HCT116 (cell line): Measurements from ENCODE around the gene HDLBP. TPM values are rescaled to one million over a fixed set of nuclear protein-coding genes. Genes with fewer than 3 reads are reported as not detected.

Source experiments
- ATAC-seq: fragments of 200-7000 bp; cut with Tn5 transposase; 2 replicates; pipeline ENCODE4 v1.9.1; 2020; ENCODE audit warnings: mild to moderate bottlenecking, moderate library complexity
- BruUV-seq: library from RNA; stranded (reverse); fragments of 400-500 nt; replicated peaks from 2 replicates; lab custom pipeline; 2021; lab: Mats Ljungman, UMichigan
- CTCF ChIA-PET: fragments of 300-600 bp; sonication (Branson Sonifier 250); formaldehyde crosslinking; loops from one replicate; lab custom pipeline; 2021; ENCODE audit warnings: antibody characterized with exemption; lab: Charles Lee
- POLR2A ChIA-PET: fragments of 300-600, 350-600 bp; sonication (Branson Sonifier 250); formaldehyde crosslinking; loops from one replicate; lab custom pipeline; 2021; ENCODE audit warnings: antibody characterized with exemption; lab: Charles Lee
- RAD21 ChIA-PET, 2 experiments: fragments of 300-600 bp; sonication (Branson Sonifier 250); formaldehyde crosslinking; loops; one replicate each; lab custom pipeline; 2023; ENCODE audit warnings: low total read pairs in 2 of 2; ENCODE audit not compliant: uncharacterized antibody in 2 of 2, unreplicated experiment in 2 of 2, low non-redundant PET in 1 of 2; lab: Charles Lee
- DNase-seq: peaks from one replicate; pipeline ENCODE4 v3.0.0-alpha.2; 2010; ENCODE audit warnings: low read depth, low spot score
- H2AFZ ChIP-seq: fragments of 200-600 bp; shearing (Covaris generic), sonication (generic); 2 replicates; pipeline ENCODE4 v1.6.1; 2017; ENCODE audit warnings: low read depth, mixed run types, mixed read lengths, antibody characterized with exemption, low read length; ENCODE audit not compliant: poor library complexity, severe bottlenecking
- H3K27ac ChIP-seq: 2 replicates; pipeline ENCODE4 v1.5.1; 2012; ENCODE audit warnings: low read depth, low read length
- H3K27me3 ChIP-seq: fragments of 200-600 bp; sonication (generic); 2 replicates; pipeline ENCODE4 v1.6.1; 2016; ENCODE audit warnings: mixed run types, low read length, mixed read lengths; ENCODE audit not compliant: insufficient read depth
- H3K36me3 ChIP-seq, 2 experiments: fragments of 200-500 bp in 1 of 2; fragments of 200-600 bp in 1 of 2; sonication (Bioruptor generic) in 1 of 2; sonication (generic) in 1 of 2; 2 replicates each; pipeline versions ENCODE4 v1.5.1 to v1.6.1; 2014 to 2016; ENCODE audit warnings: low read length in 2 of 2, inconsistent platforms in 1 of 2, mixed read lengths in 1 of 2, mixed run types in 1 of 2; ENCODE audit not compliant: insufficient read depth in 2 of 2, control insufficient read depth in 1 of 2
- H3K4me1 ChIP-seq, 2 experiments: fragments of 200-600 bp in 1 of 2; sonication (generic) in 1 of 2; 2 replicates each; pipeline versions ENCODE4 v1.5.1 to v1.6.1; 2012 to 2017; ENCODE audit warnings: low read length in 2 of 2, inconsistent platforms in 1 of 2, mild to moderate bottlenecking in 1 of 2, mixed read lengths in 1 of 2, mixed run types in 1 of 2, moderate library complexity in 1 of 2; ENCODE audit not compliant: insufficient read depth in 2 of 2, control insufficient read depth in 1 of 2
- H3K4me2 ChIP-seq: fragments of 200-600 bp; sonication (generic); 2 replicates; pipeline ENCODE4 v1.6.1; 2017; ENCODE audit warnings: mixed run types, low read length, mixed read lengths
- H3K4me3 ChIP-seq, 2 experiments: fragments of 200-600 bp in 1 of 2; sonication (generic) in 1 of 2; replicated peaks in 1 of 2; 2 replicates each; pipeline ENCODE4 v1.5.1; 2011 to 2016; ENCODE audit warnings: low read length in 2 of 2, control low read depth in 1 of 2, low read depth in 1 of 2, mild to moderate bottlenecking in 1 of 2, mixed read lengths in 1 of 2, mixed run types in 1 of 2
- H3K79me2 ChIP-seq: fragments of 200-600 bp; sonication (generic); 2 replicates; pipeline ENCODE4 v1.6.1; 2017; ENCODE audit warnings: mild to moderate bottlenecking, mixed run types, low read length, moderate library complexity, mixed read lengths; ENCODE audit not compliant: insufficient read depth
- H3K9ac ChIP-seq: fragments of 200-600 bp; sonication (generic); 2 replicates; pipeline ENCODE4 v1.6.1; 2016; ENCODE audit warnings: low read length, mixed read lengths
- H3K9me2 ChIP-seq: fragments of 200-600 bp; sonication (generic), shearing (Covaris generic); 2 replicates; pipeline ENCODE4 v1.6.1; 2017; ENCODE audit warnings: mixed run types, mild to moderate bottlenecking, moderate library complexity; ENCODE audit not compliant: insufficient read depth
- H3K9me3 ChIP-seq, 2 experiments: fragments of 200-500 bp in 1 of 2; fragments of 200-600 bp in 1 of 2; sonication (Bioruptor generic) in 1 of 2; sonication (generic) in 1 of 2; 2 replicates each; pipeline ENCODE4 v1.6.1; 2014 to 2017; ENCODE audit warnings: low read length in 2 of 2, mixed read lengths in 2 of 2, inconsistent platforms in 1 of 2, low read depth in 1 of 2, mild to moderate bottlenecking in 1 of 2, mixed run types in 1 of 2, moderate library complexity in 1 of 2; ENCODE audit not compliant: control insufficient read depth in 1 of 2, insufficient read depth in 1 of 2
- H4K20me1 ChIP-seq: fragments of 200-600 bp; sonication (generic), shearing (Covaris generic); 2 replicates; pipeline ENCODE4 v1.6.1; 2017; ENCODE audit warnings: mixed run types, mild to moderate bottlenecking, moderate library complexity; ENCODE audit not compliant: insufficient read depth
- CEBPB ChIP-seq: IDR thresholded peaks from 2 replicates; pipeline ENCODE4 v1.6.1; 2012; ENCODE audit warnings: low read depth
- CTCF ChIP-seq, 3 experiments: fragments of 200-600 bp in 1 of 3; sonication (generic) in 1 of 3; IDR thresholded peaks in 2 of 3; conservative IDR thresholded peaks in 1 of 3; 2 replicates each; pipeline ENCODE4 v1.5.1; 2012 to 2017; ENCODE audit warnings: low read depth in 2 of 3, low read length in 2 of 3, antibody characterized with exemption in 1 of 3, borderline replicate concordance in 1 of 3, control low read depth in 1 of 3, mild to moderate bottlenecking in 1 of 3, mixed read lengths in 1 of 3, mixed run types in 1 of 3, moderate library complexity in 1 of 3; ENCODE audit not compliant: insufficient read depth in 1 of 3
- EGR1 ChIP-seq: IDR thresholded peaks from 2 replicates; pipeline ENCODE4 v1.6.1; 2012; ENCODE audit warnings: low read depth
- EZH2phosphoT487 ChIP-seq: fragments of 200-600 bp; IDR thresholded peaks from 2 replicates; pipeline ENCODE4 v1.6.1; 2018; ENCODE audit warnings: antibody characterized with exemption, borderline replicate concordance
- FOSL1 ChIP-seq: IDR thresholded peaks from 2 replicates; pipeline ENCODE4 v1.6.1; 2012; ENCODE audit warnings: low read depth
- POLR2AphosphoS5 ChIP-seq: IDR thresholded peaks from 2 replicates; pipeline ENCODE4 v1.6.1; 2011; ENCODE audit warnings: mild to moderate bottlenecking, low read depth, low read length, moderate library complexity
- REST ChIP-seq: IDR thresholded peaks from 2 replicates; pipeline ENCODE4 v1.6.1; 2012; ENCODE audit warnings: low read depth
- SP1 ChIP-seq: IDR thresholded peaks from 2 replicates; pipeline ENCODE4 v1.6.1; 2012; ENCODE audit warnings: low read depth
- TCF7L2 ChIP-seq: IDR thresholded peaks from 2 replicates; pipeline ENCODE4 v1.7.0; 2011; ENCODE audit warnings: borderline replicate concordance, inconsistent platforms; ENCODE audit not compliant: insufficient read depth, insufficient read length; ENCODE audit errors: extremely low read depth
- YY1 ChIP-seq: IDR thresholded peaks from 2 replicates; pipeline ENCODE4 v1.6.1; 2011; ENCODE audit warnings: low read length, low read depth, moderate library complexity, mild to moderate bottlenecking; ENCODE audit not compliant: insufficient replicate concordance; ENCODE audit errors: extremely low read depth
- intact Hi-C: fragments of 100-400 bp; cut with micrococcal nuclease; formaldehyde crosslinking; loops from 2 replicates; pipeline ENCODE4 v1.10.0; 2022
- total RNA-seq: library from RNA; stranded (reverse); gene quantifications from one replicate; pipeline ENCODE4 v1.2.1, GENCODE V29; 2021; ENCODE audit not compliant: unreplicated experiment

Gene HDLBP
- total RNA-seq, 1 experiment from 2014 or later: 462 TPM

- Histone ChIP-seq H3K27me3 (no peaks in the 10 kb centered on the region), H3K79me2 (no peaks in the 10 kb centered on the region), H2AFZ (no peak overlapping the region), H3K27ac (no peak overlapping the region), H3K9me2 (no peaks in the 10 kb centered on the region), H4K20me1 (no peaks in the 10 kb centered on the region), H3K9me3 (no peaks in the 10 kb centered on the region), H3K4me2 (no peak overlapping the region), H3K36me3 (no peaks in the 10 kb centered on the region), H3K4me3 (no peak overlapping the region), H3K9ac (no peak overlapping the region), H3K4me1 (no peaks in the 10 kb centered on the region)
- intact Hi-C loops: no loop called here
- BruUV-seq: no TSS peak
- ATAC-seq (no peak), DNase-seq (no peak)
- ChIA-PET CTCF (no interaction called here), POLR2A (no interaction called here), RAD21 (no interaction called here)
- TF ChIP-seq REST: no peak
- no peak for TF ChIP-seq SP1
- no peak for TF ChIP-seq EGR1
- no peak for TF ChIP-seq EZH2phosphoT487
- TF ChIP-seq CTCF (IDR thresholded peaks at IDR 0.05 in 2 of 3, conservative IDR thresholded peaks at IDR 0.05 in 1 of 3; ENCODE audit: borderline replicate concordance in 1 of 3, insufficient read depth in 1 of 3, low read depth in 2 of 3, low read length in 2 of 3): no peak
- no peak for TF ChIP-seq TCF7L2
- TF ChIP-seq FOSL1: no peak
- no peak for TF ChIP-seq CEBPB
- TF ChIP-seq POLR2AphosphoS5: no peak
- no peak for TF ChIP-seq YY1
Observed at GRCh38 chr2:241191081-241191480, 124.4 kb downstream of the HDLBP start.
